CD4-positive, alpha-beta T cell treated with Interleukin-4 for 4 hours (primary cell): Measurements from ENCODE around the gene CNGA4.
"Not testable (repeated sequence)": the region's sequence is repeated elsewhere in the genome, so short reads cannot be mapped to it uniquely, and the experiment has no call there.

Experiments used
- DNase-seq: peaks from one replicate; pipeline ENCODE4 v3.0.0-alpha.2; 2020

CNGA4 gene

DNA sequence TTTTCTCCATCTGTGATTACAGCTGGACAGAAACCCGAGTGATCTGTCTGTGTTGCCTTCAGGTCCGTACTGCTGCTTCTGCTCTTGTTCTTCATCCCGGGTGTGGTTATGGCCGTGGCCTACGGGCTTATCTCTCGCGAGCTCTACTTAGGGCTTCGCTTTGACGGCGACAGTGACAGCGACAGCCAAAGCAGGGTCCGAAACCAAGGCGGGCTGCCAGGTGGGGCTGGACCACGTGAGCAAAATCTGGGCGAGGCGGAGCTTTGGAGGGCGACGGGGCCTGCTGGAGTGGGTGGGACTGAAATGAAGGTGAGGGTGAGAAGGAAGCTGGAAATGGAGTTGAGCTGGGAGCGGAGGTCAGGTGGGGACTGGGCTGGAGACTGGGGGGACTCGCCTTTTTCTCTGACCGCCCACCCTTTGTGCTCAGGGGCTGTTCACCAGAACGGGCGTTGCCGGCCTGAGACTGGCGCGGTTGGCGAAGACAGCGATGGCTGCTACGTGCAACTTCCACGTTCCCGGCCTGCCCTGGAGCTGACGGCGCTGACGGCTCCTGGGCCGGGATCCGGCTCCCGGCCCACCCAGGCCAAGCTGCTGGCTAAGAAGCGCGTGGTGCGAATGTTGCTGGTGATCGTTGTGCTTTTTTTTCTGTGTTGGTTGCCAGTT is 31.8 kb downstream of the CNGA4 start:
- DNase-seq = no peak

DNA sequence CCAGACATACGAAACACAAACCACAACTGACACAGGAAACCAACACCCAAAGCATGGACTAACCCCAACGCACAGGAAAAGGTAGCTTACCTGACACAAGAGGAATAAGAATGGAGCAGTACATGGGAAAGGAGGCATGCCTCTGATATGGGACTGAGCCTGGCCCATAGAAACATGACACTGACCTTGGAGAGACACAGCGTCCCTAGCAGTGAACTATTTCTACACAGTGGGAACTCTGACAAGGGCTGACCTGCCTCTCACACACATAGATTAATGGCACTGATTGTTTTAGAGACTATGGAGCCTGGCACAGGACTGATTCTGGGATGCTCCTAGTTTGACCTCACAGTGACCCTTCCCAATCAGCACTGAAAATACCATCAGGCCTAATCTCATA is 32.7 kb downstream of the CNGA4 start:
- DNase-seq = no peak

DNA sequence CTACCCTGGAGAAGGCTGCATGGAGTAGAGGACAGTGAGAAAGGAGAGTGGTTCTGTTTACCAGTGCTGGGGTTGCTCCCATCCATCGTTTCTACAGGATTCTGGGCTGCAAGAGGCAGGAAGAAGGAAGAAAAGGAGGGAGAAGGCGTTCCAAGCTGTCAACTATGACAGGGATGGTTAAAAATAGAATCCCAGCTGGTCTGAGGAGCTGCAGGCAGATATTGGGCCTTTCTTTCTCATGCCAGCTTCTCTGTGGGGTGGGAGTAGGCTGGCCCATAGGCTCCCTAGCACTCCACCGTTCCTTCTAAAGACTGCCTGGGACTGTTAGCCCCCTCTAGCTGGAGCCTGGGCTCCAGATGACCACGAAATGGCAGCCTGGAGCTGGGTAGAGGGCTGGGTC is 34.3 kb downstream of the CNGA4 start:
- DNase-seq = no peak

DNA sequence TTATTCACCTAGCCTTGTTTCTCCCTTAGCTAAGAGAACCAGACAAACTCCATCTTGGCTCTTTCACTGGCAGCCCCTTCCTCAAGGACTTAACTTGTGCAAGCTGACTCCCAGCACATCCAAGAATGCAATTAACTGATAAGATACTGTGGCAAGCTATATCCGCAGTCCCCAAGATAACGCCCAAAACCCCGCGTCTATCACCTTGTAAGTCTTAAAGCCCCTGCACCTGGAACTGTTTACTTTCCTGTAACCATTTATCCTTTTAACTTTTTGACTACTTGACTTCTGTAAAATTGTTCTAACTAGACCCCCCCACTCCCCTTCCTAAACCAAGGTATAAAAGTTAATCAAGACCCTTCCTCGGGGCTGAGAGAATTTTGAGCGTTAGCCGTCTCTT is 41.9 kb downstream of the CNGA4 start:
- not testable (repeated sequence) for DNase-seq

DNA sequence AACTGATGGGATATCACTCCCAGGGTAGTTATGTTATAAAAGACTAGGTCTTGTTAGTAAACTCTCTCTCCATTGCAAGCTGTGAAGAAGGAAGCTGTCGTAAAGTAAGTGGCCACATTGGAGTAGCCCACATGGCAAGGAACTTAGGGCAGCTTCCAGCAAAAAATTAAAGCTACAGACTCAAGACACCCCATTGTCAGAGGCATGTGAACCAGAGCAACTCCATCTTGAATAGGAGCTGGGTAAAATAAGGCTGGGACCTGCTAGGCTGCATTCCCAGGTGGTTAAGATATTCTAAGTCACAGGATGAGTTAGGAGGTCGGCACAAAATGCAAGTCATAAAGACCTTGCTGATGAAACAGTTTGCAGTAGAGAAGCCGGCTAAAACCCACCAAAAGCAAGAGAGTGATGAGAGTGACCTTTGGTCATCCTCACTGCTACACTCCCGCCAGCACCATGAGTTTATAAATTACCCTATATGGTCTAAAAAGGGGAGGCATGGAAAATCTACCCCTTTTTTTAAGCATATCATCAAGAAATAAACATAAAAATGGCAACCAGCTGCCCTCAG is 44.6 kb downstream of the CNGA4 start:
- no peak for DNase-seq

DNA sequence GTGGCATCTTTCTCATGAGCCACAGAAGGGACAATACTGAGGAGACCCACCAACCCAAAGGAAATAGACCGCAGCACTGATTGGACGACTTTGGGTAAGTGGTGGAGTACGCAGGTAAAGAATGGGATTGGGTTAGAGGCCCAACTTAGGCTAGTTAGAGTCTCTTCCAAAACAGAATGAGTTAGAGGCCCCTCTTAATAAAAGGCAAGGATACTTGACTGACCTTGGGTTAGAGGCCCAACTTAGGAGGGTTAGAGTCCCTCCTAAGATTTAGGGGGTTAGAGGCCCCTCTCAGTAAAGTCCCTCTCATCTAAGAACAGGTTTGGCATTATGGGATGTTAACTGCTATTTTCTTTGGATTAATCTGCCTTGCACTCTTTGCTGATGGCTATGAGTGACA is 45.4 kb downstream of the CNGA4 start:
- no peak for DNase-seq

DNA sequence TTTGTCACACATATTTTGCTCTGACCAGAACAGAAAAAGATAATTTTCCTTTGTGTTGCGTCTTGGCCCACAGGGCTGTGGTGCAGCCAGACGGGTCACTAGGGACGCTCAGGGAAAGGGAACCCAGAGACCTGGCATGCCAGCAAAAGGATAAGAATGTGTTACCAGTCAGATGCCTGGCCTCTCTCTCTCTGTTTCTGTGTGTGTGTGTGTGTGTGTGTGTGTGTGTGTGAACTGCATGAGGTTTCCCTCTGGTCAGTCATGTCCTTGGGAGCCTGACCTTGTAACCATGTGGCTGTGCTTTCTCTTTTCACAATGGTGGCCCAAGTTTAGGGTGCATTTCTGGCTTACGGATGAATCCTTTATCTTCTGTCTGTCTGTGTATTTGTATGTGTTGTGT is 46.1 kb downstream of the CNGA4 start:
- no peak for DNase-seq
